SK-N-SH (cell line): Measurements from ENCODE around the gene RBM45. TPM values are rescaled to one million over a fixed set of nuclear protein-coding genes. Genes with fewer than 3 reads are reported as not detected.

Experiments
- CTCF ChIA-PET: fragments of 300-600, 350-600 bp; formaldehyde crosslinking; extraction: SDS; loops from one replicate; lab custom pipeline; 2021; lab: Yijun Ruan, JAX
- POLR2A ChIA-PET: fragments of 350-600 bp; sonication (Branson Sonifier 250); formaldehyde crosslinking; extraction: SDS; loops from one replicate; lab custom pipeline; 2020; ENCODE audit warnings: antibody characterized with exemption, inconsistent platforms; lab: Yijun Ruan, JAX
- DNase-seq: peaks from one replicate; pipeline ENCODE4 v3.0.0; 2012
- H2AFZ ChIP-seq: fragments of 200-600 bp; sonication (generic); 2 replicates; pipeline ENCODE4 v1.8.1; 2016; ENCODE audit warnings: antibody characterized with exemption, mild to moderate bottlenecking, low read depth
- H3F3A ChIP-seq: fragments of 200-600 bp; sonication (generic); replicated peaks from 2 replicates; pipeline ENCODE3; 2016; ENCODE audit warnings: antibody characterized with exemption, mild to moderate bottlenecking; ENCODE audit not compliant: insufficient read depth
- H3K27ac ChIP-seq, 2 experiments: fragments of 200-500 bp in 1 of 2; fragments of 200-600 bp in 1 of 2; sonication (Bioruptor generic) in 1 of 2; sonication (generic), shearing (Covaris generic) in 1 of 2; 2 replicates each; pipeline versions ENCODE4 v1.5.1 to v1.6.1; 2014 to 2016; ENCODE audit warnings: low read depth in 2 of 2, inconsistent platforms in 1 of 2, low read length in 1 of 2, mild to moderate bottlenecking in 1 of 2, mixed read lengths in 1 of 2
- H3K27me3 ChIP-seq: fragments of 200-600 bp; sonication (generic), shearing (Covaris generic); 2 replicates; pipeline ENCODE4 v1.6.1; 2016; ENCODE audit warnings: mixed run types; ENCODE audit not compliant: insufficient read depth
- H3K36me3 ChIP-seq, 2 experiments: fragments of 200-500 bp in 1 of 2; fragments of 200-600 bp in 1 of 2; sonication (Bioruptor generic) in 1 of 2; sonication (generic) in 1 of 2; replicated peaks in 1 of 2; 2 replicates each; pipeline versions ENCODE3 to v1.5.1; 2014 to 2016; ENCODE audit warnings: low read length in 1 of 2, mild to moderate bottlenecking in 1 of 2; ENCODE audit not compliant: insufficient read depth in 2 of 2, control insufficient read depth in 1 of 2
- H3K4me1 ChIP-seq, 2 experiments: fragments of 200-500 bp in 1 of 2; fragments of 200-600 bp in 1 of 2; sonication (Bioruptor generic) in 1 of 2; sonication (generic), shearing (Covaris generic) in 1 of 2; 2 replicates each; pipeline versions ENCODE4 v1.5.1 to v1.6.1; 2014 to 2016; ENCODE audit warnings: low read depth in 1 of 2, low read length in 1 of 2, mixed run types in 1 of 2; ENCODE audit not compliant: insufficient read depth in 2 of 2, control insufficient read depth in 1 of 2
- H3K4me2 ChIP-seq: fragments of 200-600 bp; sonication (generic), shearing (Covaris generic); 2 replicates; pipeline ENCODE4 v1.6.1; 2017; ENCODE audit warnings: mixed run types
- H3K4me3 ChIP-seq, 2 experiments: fragments of 200-500 bp in 1 of 2; fragments of 200-600 bp in 1 of 2; sonication (Bioruptor generic) in 1 of 2; sonication (generic), shearing (Covaris generic) in 1 of 2; 2 replicates each; pipeline versions ENCODE4 v1.5.1 to v1.8.1; 2014 to 2016; ENCODE audit warnings: low read depth in 2 of 2, inconsistent platforms in 1 of 2, low read length in 1 of 2, mild to moderate bottlenecking in 1 of 2, mixed read lengths in 1 of 2, moderate library complexity in 1 of 2
- H3K79me2 ChIP-seq: fragments of 200-600 bp; sonication (generic); 2 replicates; pipeline ENCODE4 v1.8.1; 2017; ENCODE audit warnings: mild to moderate bottlenecking; ENCODE audit not compliant: insufficient read depth
- H3K9ac ChIP-seq: fragments of 200-600 bp; sonication (generic); 2 replicates; pipeline ENCODE4 v1.6.1; 2017; ENCODE audit warnings: mixed run types
- H3K9me2 ChIP-seq: fragments of 200-600 bp; sonication (generic); 2 replicates; pipeline ENCODE4 v1.6.1; 2017; ENCODE audit warnings: mixed run types
- H3K9me3 ChIP-seq: fragments of 200-600 bp; sonication (generic); 2 replicates; pipeline ENCODE4 v1.6.1; 2017; ENCODE audit warnings: mixed run types, mild to moderate bottlenecking, moderate library complexity
- H4K20me1 ChIP-seq: fragments of 200-600 bp; sonication (generic); 2 replicates; pipeline ENCODE4 v1.6.1; 2017; ENCODE audit warnings: mild to moderate bottlenecking, mixed run types; ENCODE audit not compliant: insufficient read depth
- ELF1 ChIP-seq: IDR thresholded peaks from 2 replicates; pipeline ENCODE4 v1.4.0; 2012
- FOXJ3 ChIP-seq: sonication (generic); formaldehyde crosslinking; IDR thresholded peaks from 2 replicates; pipeline ENCODE4 v1.5.1; 2020; ENCODE audit warnings: mild to moderate bottlenecking, missing genetic modification reagents
- GABPA ChIP-seq: IDR thresholded peaks from 2 replicates; pipeline ENCODE4 v1.4.0; 2012; ENCODE audit warnings: low read depth, mild to moderate bottlenecking
- MEF2A ChIP-seq: IDR thresholded peaks from 2 replicates; pipeline ENCODE4 v1.4.0; 2012; ENCODE audit warnings: low read depth, borderline replicate concordance
- NFIC ChIP-seq: IDR thresholded peaks from 2 replicates; pipeline ENCODE4 v1.4.0; 2012; ENCODE audit warnings: borderline replicate concordance
- NRF1 ChIP-seq: IDR thresholded peaks from 2 replicates; pipeline ENCODE4 v1.6.1; 2012; ENCODE audit warnings: low read depth, mild to moderate bottlenecking, low read length
- TAF1 ChIP-seq: IDR thresholded peaks from 2 replicates; pipeline ENCODE4 v1.6.1; 2012; ENCODE audit warnings: low read depth, mild to moderate bottlenecking, low read length, moderate library complexity, borderline replicate concordance
- TCF12 ChIP-seq: IDR thresholded peaks from 2 replicates; pipeline ENCODE4 v1.4.0; 2012
- TEAD4 ChIP-seq: IDR thresholded peaks from 2 replicates; pipeline ENCODE4 v1.4.0; 2012; ENCODE audit warnings: mild to moderate bottlenecking, borderline replicate concordance; ENCODE audit not compliant: insufficient read depth
- WGBS: methylation state at CpG from one replicate; pipeline ENCODE4 v1.1.6; 2017; ENCODE audit warnings: low lambda C conversion rate; 5-methylcytosine and 5-hydroxymethylcytosine counted together
- polyA plus RNA-seq, 3 experiments: library from polyadenylated mRNA; depleted of rRNA; stranded (reverse); fragments of >200 nt; gene quantifications; 2 replicates each; pipeline ENCODE4 v1.2.3, GENCODE V29; 2012
- TF ChIP-seq, protein P1 (sequence below): fragments of 200-600 bp; sonication (generic); IDR thresholded peaks from 2 replicates; pipeline ENCODE4 v1.6.1; 2017; ENCODE audit warnings: antibody characterized with exemption, mild to moderate bottlenecking, moderate library complexity
- TF ChIP-seq, protein P2 (sequence below): fragments of 150-350 bp; IDR thresholded peaks from 2 replicates; pipeline ENCODE4 v1.6.1; 2017; ENCODE audit warnings: antibody characterized with exemption, low read length, low read depth, borderline replicate concordance
- TF ChIP-seq, protein P3 (sequence below): IDR thresholded peaks from 2 replicates; pipeline ENCODE4 v1.6.1; 2012; ENCODE audit warnings: mild to moderate bottlenecking, low read depth, low read length, moderate library complexity

RBM45 gene
- polyA plus RNA-seq, 1 of the 3 experiments (the other 2 are of a cell fraction) = 7.0 TPM

DNA sequence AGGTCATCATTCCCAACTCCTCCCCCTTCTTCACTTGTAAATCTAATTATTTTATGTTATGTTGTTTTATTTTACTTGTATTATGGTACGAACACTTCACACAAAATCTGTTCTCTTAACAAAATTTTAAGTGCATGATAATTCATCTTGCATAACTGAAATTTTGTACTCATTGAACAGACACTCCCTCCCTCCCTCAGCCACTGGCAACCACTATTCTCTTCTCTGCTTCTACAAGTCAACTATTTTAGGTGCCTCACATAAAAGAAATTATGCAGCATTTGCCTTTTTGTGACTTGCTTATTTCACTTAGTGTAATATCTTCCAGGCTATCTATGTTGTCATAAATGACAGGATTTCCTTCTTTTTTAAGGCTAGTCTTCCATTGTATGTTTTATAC, 51.7 kb downstream of the RBM45 start:
- ChIA-PET CTCF (no interaction called here), POLR2A (no interaction called here)
- Histone ChIP-seq H3K9me3 (no peaks in the 10 kb centered on the region), H3K9me2 (no peaks in the 10 kb centered on the region), H3K27me3 (no peaks in the 10 kb centered on the region), H3K9ac (no peak overlapping the region), H3K27ac (no peak overlapping the region), H2AFZ (peak overlapping the region; percentile 62; the same call in 1 of the 2 replicates), H3K4me3 (no peak overlapping the region), H3K4me1 (no peaks in the 10 kb centered on the region; a peak in 1 of 4 replicates), H3K36me3 (no peaks in the 10 kb centered on the region), H3K79me2 (no peaks in the 10 kb centered on the region), H4K20me1 (no peaks in the 10 kb centered on the region), H3F3A (no peaks in the 10 kb centered on the region), H3K4me2 (no peak overlapping the region)
- 35% methylated on average over 1 of the region's 1 CpG for WGBS
- no peak for DNase-seq
- TF ChIP-seq TCF12 (no peak), ELF1 (no peak), FOXJ3 (CRISPR knock-in tag) (no peak), MEF2A (no peak), TEAD4 (no peak), NRF1 (no peak), NFIC (no peak), TAF1 (no peak)
- TF ChIP-seq, protein P1, sequence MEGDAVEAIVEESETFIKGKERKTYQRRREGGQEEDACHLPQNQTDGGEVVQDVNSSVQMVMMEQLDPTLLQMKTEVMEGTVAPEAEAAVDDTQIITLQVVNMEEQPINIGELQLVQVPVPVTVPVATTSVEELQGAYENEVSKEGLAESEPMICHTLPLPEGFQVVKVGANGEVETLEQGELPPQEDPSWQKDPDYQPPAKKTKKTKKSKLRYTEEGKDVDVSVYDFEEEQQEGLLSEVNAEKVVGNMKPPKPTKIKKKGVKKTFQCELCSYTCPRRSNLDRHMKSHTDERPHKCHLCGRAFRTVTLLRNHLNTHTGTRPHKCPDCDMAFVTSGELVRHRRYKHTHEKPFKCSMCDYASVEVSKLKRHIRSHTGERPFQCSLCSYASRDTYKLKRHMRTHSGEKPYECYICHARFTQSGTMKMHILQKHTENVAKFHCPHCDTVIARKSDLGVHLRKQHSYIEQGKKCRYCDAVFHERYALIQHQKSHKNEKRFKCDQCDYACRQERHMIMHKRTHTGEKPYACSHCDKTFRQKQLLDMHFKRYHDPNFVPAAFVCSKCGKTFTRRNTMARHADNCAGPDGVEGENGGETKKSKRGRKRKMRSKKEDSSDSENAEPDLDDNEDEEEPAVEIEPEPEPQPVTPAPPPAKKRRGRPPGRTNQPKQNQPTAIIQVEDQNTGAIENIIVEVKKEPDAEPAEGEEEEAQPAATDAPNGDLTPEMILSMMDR = no peak
- TF ChIP-seq, protein P2, sequence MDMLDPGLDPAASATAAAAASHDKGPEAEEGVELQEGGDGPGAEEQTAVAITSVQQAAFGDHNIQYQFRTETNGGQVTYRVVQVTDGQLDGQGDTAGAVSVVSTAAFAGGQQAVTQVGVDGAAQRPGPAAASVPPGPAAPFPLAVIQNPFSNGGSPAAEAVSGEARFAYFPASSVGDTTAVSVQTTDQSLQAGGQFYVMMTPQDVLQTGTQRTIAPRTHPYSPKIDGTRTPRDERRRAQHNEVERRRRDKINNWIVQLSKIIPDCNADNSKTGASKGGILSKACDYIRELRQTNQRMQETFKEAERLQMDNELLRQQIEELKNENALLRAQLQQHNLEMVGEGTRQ = no peak

DNA sequence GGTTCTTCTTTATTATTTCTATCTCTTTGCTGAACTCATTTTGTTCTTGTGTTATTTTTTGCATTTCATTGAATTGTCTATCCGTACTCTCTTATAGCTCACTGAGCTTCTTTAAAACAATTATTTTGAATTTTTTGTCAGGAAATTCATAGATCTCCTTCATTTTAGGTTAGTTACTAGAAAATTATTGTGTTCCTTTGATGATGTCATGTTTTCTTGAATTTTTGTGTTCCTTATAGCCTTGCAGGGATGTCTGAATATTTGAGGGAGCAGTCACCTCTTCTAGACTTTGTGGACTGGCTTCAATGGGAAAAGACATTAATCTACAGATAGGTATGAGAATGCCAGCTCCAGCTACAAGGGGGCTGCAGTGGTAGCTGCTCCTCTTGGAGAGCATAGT, 61.4 kb downstream of the RBM45 start:
- Histone ChIP-seq H3K27ac (no peak overlapping the region), H3K9me3 (no peaks in the 10 kb centered on the region), H3K9me2 (no peaks in the 10 kb centered on the region), H3F3A (no peaks in the 10 kb centered on the region), H2AFZ (no peak overlapping the region), H3K36me3 (no peaks in the 10 kb centered on the region), H3K79me2 (no peaks in the 10 kb centered on the region), H3K4me1 (no peaks in the 10 kb centered on the region), H4K20me1 (no peaks in the 10 kb centered on the region), H3K4me2 (no peak overlapping the region), H3K27me3 (no peaks in the 10 kb centered on the region), H3K4me3 (no peak overlapping the region), H3K9ac (no peak overlapping the region)
- ChIA-PET POLR2A (no interaction called here), CTCF (no interaction called here)
- DNase-seq = no peak
- 95% methylated on average over 1 of the region's 1 CpG for WGBS
- TF ChIP-seq GABPA (no peak), FOXJ3 (CRISPR knock-in tag) (no peak)
- TF ChIP-seq, protein P3, sequence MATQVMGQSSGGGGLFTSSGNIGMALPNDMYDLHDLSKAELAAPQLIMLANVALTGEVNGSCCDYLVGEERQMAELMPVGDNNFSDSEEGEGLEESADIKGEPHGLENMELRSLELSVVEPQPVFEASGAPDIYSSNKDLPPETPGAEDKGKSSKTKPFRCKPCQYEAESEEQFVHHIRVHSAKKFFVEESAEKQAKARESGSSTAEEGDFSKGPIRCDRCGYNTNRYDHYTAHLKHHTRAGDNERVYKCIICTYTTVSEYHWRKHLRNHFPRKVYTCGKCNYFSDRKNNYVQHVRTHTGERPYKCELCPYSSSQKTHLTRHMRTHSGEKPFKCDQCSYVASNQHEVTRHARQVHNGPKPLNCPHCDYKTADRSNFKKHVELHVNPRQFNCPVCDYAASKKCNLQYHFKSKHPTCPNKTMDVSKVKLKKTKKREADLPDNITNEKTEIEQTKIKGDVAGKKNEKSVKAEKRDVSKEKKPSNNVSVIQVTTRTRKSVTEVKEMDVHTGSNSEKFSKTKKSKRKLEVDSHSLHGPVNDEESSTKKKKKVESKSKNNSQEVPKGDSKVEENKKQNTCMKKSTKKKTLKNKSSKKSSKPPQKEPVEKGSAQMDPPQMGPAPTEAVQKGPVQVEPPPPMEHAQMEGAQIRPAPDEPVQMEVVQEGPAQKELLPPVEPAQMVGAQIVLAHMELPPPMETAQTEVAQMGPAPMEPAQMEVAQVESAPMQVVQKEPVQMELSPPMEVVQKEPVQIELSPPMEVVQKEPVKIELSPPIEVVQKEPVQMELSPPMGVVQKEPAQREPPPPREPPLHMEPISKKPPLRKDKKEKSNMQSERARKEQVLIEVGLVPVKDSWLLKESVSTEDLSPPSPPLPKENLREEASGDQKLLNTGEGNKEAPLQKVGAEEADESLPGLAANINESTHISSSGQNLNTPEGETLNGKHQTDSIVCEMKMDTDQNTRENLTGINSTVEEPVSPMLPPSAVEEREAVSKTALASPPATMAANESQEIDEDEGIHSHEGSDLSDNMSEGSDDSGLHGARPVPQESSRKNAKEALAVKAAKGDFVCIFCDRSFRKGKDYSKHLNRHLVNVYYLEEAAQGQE = no peak
